H1 (cell line): Measurements from ENCODE around the gene ERO1B. TPM values are rescaled to one million over a fixed set of nuclear protein-coding genes. Genes with fewer than 3 reads are reported as not detected.

Experiments used
- ATF3 ChIP-seq: IDR thresholded peaks from 2 replicates; pipeline ENCODE4 v1.6.1; 2011; ENCODE audit warnings: low read depth, mild to moderate bottlenecking, low read length; ENCODE audit not compliant: insufficient read depth
- HDAC6 ChIP-seq: IDR thresholded peaks from one replicate; pipeline ENCODE4 v1.7.1; 2012; ENCODE audit warnings: low read depth, mild to moderate bottlenecking, inconsistent platforms, low read length, moderate library complexity
- MAFK ChIP-seq: IDR thresholded peaks from 2 replicates; pipeline ENCODE4 v1.6.1; 2012; ENCODE audit warnings: low read depth, mild to moderate bottlenecking, improper control_type of control experiment, low read length
- NANOG ChIP-seq: IDR thresholded peaks from 2 replicates; pipeline ENCODE4 v1.6.1; 2011; ENCODE audit warnings: low read length, low read depth, mild to moderate bottlenecking, inconsistent platforms; ENCODE audit not compliant: insufficient read depth, poor library complexity, severe bottlenecking
- RAD21 ChIP-seq, 2 experiments: IDR thresholded peaks in 1 of 2; conservative IDR thresholded peaks in 1 of 2; 2 replicates each; pipeline ENCODE4 v1.6.1; 2011; ENCODE audit warnings: low read depth in 2 of 2, low read length in 2 of 2, improper control_type of control experiment in 1 of 2, inconsistent platforms in 1 of 2, mild to moderate bottlenecking in 1 of 2, moderate library complexity in 1 of 2
- RFX5 ChIP-seq: IDR thresholded peaks from 2 replicates; pipeline ENCODE4 v1.6.1; 2011; ENCODE audit warnings: low read depth, low read length, improper control_type of control experiment, borderline replicate concordance
- SIRT6 ChIP-seq: IDR thresholded peaks from one replicate; pipeline ENCODE4 v1.7.1; 2012; ENCODE audit warnings: low read length, inconsistent platforms
- TCF12 ChIP-seq: IDR thresholded peaks from 2 replicates; pipeline ENCODE4 v1.6.1; 2011; ENCODE audit warnings: low read depth, mild to moderate bottlenecking, low read length
- polyA plus RNA-seq, 7 experiments: library from polyadenylated mRNA; depleted of rRNA in 3 of 7; stranded (reverse) in 5 of 7; unstranded in 2 of 7; fragments of >200 nt in 5 of 7; fragments of 200-250 nt in 2 of 7; gene quantifications; 1 replicate in 5 of 7; 2 replicates in 1 of 7; 4 replicates in 1 of 7; pipeline versions ENCODE4 v1.2.1 to v1.2.3, GENCODE V29; 2011 to 2013; ENCODE audit warnings: missing spikeins in 2 of 7, mixed read lengths in 2 of 7
- total RNA-seq: library from RNA; stranded (reverse); fragmentation: NEBNext Ultra II Directional; extraction: Animal tissue kit (Norgen Biotek cat#: 25700); gene quantifications from 2 replicates; pipeline ENCODE4 v1.2.1, GENCODE V29; 2021
- TF ChIP-seq, protein P1 (sequence below): fragments of 300-600 bp; sonication (generic); IDR thresholded peaks from 2 replicates; pipeline ENCODE4 v1.7.1; 2012; ENCODE audit warnings: low read length, moderate library complexity, mild to moderate bottlenecking, inconsistent platforms; ENCODE audit not compliant: insufficient replicate concordance

The ERO1B gene
- total and polyA plus RNA-seq, 2 of the 8 experiments (the other 6 are each of a cell fraction or from before 2014, with no cell fraction given): 0.74 to 5.6 TPM

- TF ChIP-seq, protein P1, sequence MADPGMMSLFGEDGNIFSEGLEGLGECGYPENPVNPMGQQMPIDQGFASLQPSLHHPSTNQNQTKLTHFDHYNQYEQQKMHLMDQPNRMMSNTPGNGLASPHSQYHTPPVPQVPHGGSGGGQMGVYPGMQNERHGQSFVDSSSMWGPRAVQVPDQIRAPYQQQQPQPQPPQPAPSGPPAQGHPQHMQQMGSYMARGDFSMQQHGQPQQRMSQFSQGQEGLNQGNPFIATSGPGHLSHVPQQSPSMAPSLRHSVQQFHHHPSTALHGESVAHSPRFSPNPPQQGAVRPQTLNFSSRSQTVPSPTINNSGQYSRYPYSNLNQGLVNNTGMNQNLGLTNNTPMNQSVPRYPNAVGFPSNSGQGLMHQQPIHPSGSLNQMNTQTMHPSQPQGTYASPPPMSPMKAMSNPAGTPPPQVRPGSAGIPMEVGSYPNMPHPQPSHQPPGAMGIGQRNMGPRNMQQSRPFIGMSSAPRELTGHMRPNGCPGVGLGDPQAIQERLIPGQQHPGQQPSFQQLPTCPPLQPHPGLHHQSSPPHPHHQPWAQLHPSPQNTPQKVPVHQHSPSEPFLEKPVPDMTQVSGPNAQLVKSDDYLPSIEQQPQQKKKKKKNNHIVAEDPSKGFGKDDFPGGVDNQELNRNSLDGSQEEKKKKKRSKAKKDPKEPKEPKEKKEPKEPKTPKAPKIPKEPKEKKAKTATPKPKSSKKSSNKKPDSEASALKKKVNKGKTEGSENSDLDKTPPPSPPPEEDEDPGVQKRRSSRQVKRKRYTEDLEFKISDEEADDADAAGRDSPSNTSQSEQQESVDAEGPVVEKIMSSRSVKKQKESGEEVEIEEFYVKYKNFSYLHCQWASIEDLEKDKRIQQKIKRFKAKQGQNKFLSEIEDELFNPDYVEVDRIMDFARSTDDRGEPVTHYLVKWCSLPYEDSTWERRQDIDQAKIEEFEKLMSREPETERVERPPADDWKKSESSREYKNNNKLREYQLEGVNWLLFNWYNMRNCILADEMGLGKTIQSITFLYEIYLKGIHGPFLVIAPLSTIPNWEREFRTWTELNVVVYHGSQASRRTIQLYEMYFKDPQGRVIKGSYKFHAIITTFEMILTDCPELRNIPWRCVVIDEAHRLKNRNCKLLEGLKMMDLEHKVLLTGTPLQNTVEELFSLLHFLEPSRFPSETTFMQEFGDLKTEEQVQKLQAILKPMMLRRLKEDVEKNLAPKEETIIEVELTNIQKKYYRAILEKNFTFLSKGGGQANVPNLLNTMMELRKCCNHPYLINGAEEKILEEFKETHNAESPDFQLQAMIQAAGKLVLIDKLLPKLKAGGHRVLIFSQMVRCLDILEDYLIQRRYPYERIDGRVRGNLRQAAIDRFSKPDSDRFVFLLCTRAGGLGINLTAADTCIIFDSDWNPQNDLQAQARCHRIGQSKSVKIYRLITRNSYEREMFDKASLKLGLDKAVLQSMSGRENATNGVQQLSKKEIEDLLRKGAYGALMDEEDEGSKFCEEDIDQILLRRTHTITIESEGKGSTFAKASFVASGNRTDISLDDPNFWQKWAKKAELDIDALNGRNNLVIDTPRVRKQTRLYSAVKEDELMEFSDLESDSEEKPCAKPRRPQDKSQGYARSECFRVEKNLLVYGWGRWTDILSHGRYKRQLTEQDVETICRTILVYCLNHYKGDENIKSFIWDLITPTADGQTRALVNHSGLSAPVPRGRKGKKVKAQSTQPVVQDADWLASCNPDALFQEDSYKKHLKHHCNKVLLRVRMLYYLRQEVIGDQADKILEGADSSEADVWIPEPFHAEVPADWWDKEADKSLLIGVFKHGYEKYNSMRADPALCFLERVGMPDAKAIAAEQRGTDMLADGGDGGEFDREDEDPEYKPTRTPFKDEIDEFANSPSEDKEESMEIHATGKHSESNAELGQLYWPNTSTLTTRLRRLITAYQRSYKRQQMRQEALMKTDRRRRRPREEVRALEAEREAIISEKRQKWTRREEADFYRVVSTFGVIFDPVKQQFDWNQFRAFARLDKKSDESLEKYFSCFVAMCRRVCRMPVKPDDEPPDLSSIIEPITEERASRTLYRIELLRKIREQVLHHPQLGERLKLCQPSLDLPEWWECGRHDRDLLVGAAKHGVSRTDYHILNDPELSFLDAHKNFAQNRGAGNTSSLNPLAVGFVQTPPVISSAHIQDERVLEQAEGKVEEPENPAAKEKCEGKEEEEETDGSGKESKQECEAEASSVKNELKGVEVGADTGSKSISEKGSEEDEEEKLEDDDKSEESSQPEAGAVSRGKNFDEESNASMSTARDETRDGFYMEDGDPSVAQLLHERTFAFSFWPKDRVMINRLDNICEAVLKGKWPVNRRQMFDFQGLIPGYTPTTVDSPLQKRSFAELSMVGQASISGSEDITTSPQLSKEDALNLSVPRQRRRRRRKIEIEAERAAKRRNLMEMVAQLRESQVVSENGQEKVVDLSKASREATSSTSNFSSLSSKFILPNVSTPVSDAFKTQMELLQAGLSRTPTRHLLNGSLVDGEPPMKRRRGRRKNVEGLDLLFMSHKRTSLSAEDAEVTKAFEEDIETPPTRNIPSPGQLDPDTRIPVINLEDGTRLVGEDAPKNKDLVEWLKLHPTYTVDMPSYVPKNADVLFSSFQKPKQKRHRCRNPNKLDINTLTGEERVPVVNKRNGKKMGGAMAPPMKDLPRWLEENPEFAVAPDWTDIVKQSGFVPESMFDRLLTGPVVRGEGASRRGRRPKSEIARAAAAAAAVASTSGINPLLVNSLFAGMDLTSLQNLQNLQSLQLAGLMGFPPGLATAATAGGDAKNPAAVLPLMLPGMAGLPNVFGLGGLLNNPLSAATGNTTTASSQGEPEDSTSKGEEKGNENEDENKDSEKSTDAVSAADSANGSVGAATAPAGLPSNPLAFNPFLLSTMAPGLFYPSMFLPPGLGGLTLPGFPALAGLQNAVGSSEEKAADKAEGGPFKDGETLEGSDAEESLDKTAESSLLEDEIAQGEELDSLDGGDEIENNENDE: no peak
- TF ChIP-seq RAD21 (IDR thresholded peaks at IDR 0.05 in 1 of 2, conservative IDR thresholded peaks at IDR 0.05 in 1 of 2; ENCODE audit: low read depth in 2 of 2, low read length in 2 of 2): no peak
- no peak for TF ChIP-seq TCF12
- no peak for TF ChIP-seq MAFK
- TF ChIP-seq HDAC6: no peak
- no peak for TF ChIP-seq ATF3
- TF ChIP-seq SIRT6: no peak
- no peak for TF ChIP-seq RFX5
- no peak for TF ChIP-seq NANOG
- TF ChIP-seq, all 59 proteins: peak for 0
Measured at GRCh38 chr1:236284291-236284721, 2.5 kb upstream of the ERO1B start (continued).
